ENCODE results near the gene NAALADL2. TPM values are rescaled to one million over a fixed set of nuclear protein-coding genes. Genes with fewer than 3 reads are reported as not detected.
A peak's percentile ranks its signal among the peaks of the same experiment; 100 is the strongest.

Gene NAALADL2
- total and polyA plus RNA-seq, 2 donors from 2014 or later, result 2.0 to 20.2 TPM

DNA sequence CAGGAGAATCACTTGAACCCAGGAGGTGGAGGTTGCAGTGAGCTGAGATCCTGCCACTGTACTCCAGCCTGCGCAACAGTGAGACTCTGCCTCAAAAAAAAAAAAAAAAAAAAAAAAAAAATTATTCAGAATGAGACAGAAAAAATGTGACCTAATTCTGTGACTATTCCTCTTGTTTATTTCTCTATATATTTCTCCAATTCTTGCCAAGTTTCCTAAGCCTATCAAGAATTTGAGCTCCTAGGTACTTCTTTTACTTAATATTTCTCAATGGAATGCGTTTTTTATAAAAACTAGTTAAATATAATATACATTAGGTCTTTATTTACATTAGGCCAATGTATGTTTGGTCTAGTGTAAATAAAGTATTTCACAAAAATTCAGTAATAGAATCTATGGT lies 86.8 kb downstream of the NAALADL2 start:
- Histone ChIP-seq H3K4me1 (ENCODE audit: control insufficient read depth in 2 of 3, insufficient read depth in 2 of 3, low read depth in 1 of 3, low read length in 3 of 3) (no peaks in the 10 kb centered on the region), H3K27me3 (ENCODE audit: control insufficient read depth, insufficient read depth, low read length) (no peaks in the 10 kb centered on the region), H3K4me3 (ENCODE audit: low read length in 3 of 3) (no peak overlapping the region), H3K36me3 (ENCODE audit: control insufficient read depth in 2 of 3, insufficient read depth in 3 of 3, low read length in 3 of 3) (no peaks in the 10 kb centered on the region), H3K9ac (ENCODE audit: low read length in 3 of 3) (no peak overlapping the region), H3K9me3 (ENCODE audit: control insufficient read depth in 2 of 3, insufficient read depth in 1 of 3, low read length in 3 of 3) (no peaks in the 10 kb centered on the region), H3K27ac (ENCODE audit: low read depth in 2 of 2, low read length in 2 of 2) (no peak overlapping the region)
- FAIRE-seq, result no peak
- TF ChIP-seq, protein P1, sequence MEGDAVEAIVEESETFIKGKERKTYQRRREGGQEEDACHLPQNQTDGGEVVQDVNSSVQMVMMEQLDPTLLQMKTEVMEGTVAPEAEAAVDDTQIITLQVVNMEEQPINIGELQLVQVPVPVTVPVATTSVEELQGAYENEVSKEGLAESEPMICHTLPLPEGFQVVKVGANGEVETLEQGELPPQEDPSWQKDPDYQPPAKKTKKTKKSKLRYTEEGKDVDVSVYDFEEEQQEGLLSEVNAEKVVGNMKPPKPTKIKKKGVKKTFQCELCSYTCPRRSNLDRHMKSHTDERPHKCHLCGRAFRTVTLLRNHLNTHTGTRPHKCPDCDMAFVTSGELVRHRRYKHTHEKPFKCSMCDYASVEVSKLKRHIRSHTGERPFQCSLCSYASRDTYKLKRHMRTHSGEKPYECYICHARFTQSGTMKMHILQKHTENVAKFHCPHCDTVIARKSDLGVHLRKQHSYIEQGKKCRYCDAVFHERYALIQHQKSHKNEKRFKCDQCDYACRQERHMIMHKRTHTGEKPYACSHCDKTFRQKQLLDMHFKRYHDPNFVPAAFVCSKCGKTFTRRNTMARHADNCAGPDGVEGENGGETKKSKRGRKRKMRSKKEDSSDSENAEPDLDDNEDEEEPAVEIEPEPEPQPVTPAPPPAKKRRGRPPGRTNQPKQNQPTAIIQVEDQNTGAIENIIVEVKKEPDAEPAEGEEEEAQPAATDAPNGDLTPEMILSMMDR (IDR thresholded peaks at IDR 0.05; ENCODE audit: borderline replicate concordance, extremely low read depth, insufficient read depth), result no peak
- intact Hi-C loops (cut with DNase I), result no loop called here
- no peak for DNase-seq

GRCh38 chr3:174949523-174949922 lies 90.4 kb downstream of the NAALADL2 start:
- intact Hi-C loops (cut with DNase I), result no loop called here
- DNase-seq (peak in 2 of 5 donors; percentile 49 to 70), FAIRE-seq (no peak)
- Histone ChIP-seq H3K9me3 (ENCODE audit: control insufficient read depth in 2 of 3, insufficient read depth in 1 of 3, low read length in 3 of 3) (no peaks in the 10 kb centered on the region), H3K36me3 (ENCODE audit: control insufficient read depth in 2 of 3, insufficient read depth in 3 of 3, low read length in 3 of 3) (no peaks in the 10 kb centered on the region), H3K27me3 (ENCODE audit: control insufficient read depth, insufficient read depth, low read length) (no peaks in the 10 kb centered on the region), H3K9ac (ENCODE audit: low read length in 3 of 3) (no peak overlapping the region), H3K27ac (ENCODE audit: low read depth in 2 of 2, low read length in 2 of 2) (no peak overlapping the region), H3K4me1 (ENCODE audit: control insufficient read depth in 2 of 3, insufficient read depth in 2 of 3, low read depth in 1 of 3, low read length in 3 of 3) (no peaks in the 10 kb centered on the region), H3K4me3 (ENCODE audit: low read length in 3 of 3) (no peak overlapping the region)
- TF ChIP-seq, protein P1 (IDR thresholded peaks at IDR 0.05; ENCODE audit: borderline replicate concordance, extremely low read depth, insufficient read depth), result no peak

- intact Hi-C loops (cut with DNase I), result no loop called here
- H3K27me3 ChIP-seq (ENCODE audit: control insufficient read depth, insufficient read depth, low read length), result no peaks in the 10 kb centered on the region
Measured at GRCh38 chr3:174951034-174951433, 91.9 kb downstream of the NAALADL2 start.

More at GRCh38 chr3:174951034-174951433, 91.9 kb downstream of the NAALADL2 start:
- TF ChIP-seq, protein P1 (IDR thresholded peaks at IDR 0.05; ENCODE audit: borderline replicate concordance, extremely low read depth, insufficient read depth), result no peak
- H3K4me1 ChIP-seq (ENCODE audit: control insufficient read depth in 2 of 3, insufficient read depth in 2 of 3, low read depth in 1 of 3, low read length in 3 of 3), result no peaks in the 10 kb centered on the region
- no peaks in the 10 kb centered on the region for H3K9me3 ChIP-seq (ENCODE audit: control insufficient read depth in 2 of 3, insufficient read depth in 1 of 3, low read length in 3 of 3)
- H3K36me3 ChIP-seq (ENCODE audit: control insufficient read depth in 2 of 3, insufficient read depth in 3 of 3, low read length in 3 of 3), result no peaks in the 10 kb centered on the region
- no peak overlapping the region for H3K4me3 ChIP-seq (ENCODE audit: low read length in 3 of 3)
- no peak overlapping the region for H3K9ac ChIP-seq (ENCODE audit: low read length in 3 of 3)
- FAIRE-seq, result peak; percentile 54
- no peak for DNase-seq
- no peak overlapping the region for H3K27ac ChIP-seq (ENCODE audit: low read depth in 2 of 2, low read length in 2 of 2)

Measured in kidney (tissue), 14 donors.